ENCODE data around the gene ZNF148.

Gene ZNF148

GRCh38 chr3:125281381-125281780 lies 93.7 kb downstream of the ZNF148 start:
- H3K27ac ChIP-seq = no peak overlapping the region
- TF ChIP-seq, protein P1, sequence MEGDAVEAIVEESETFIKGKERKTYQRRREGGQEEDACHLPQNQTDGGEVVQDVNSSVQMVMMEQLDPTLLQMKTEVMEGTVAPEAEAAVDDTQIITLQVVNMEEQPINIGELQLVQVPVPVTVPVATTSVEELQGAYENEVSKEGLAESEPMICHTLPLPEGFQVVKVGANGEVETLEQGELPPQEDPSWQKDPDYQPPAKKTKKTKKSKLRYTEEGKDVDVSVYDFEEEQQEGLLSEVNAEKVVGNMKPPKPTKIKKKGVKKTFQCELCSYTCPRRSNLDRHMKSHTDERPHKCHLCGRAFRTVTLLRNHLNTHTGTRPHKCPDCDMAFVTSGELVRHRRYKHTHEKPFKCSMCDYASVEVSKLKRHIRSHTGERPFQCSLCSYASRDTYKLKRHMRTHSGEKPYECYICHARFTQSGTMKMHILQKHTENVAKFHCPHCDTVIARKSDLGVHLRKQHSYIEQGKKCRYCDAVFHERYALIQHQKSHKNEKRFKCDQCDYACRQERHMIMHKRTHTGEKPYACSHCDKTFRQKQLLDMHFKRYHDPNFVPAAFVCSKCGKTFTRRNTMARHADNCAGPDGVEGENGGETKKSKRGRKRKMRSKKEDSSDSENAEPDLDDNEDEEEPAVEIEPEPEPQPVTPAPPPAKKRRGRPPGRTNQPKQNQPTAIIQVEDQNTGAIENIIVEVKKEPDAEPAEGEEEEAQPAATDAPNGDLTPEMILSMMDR (conservative IDR thresholded peaks at IDR 0.05) = no peak
- TF ChIP-seq ZFX (IDR thresholded peaks at IDR 0.05) = no peak

DNA sequence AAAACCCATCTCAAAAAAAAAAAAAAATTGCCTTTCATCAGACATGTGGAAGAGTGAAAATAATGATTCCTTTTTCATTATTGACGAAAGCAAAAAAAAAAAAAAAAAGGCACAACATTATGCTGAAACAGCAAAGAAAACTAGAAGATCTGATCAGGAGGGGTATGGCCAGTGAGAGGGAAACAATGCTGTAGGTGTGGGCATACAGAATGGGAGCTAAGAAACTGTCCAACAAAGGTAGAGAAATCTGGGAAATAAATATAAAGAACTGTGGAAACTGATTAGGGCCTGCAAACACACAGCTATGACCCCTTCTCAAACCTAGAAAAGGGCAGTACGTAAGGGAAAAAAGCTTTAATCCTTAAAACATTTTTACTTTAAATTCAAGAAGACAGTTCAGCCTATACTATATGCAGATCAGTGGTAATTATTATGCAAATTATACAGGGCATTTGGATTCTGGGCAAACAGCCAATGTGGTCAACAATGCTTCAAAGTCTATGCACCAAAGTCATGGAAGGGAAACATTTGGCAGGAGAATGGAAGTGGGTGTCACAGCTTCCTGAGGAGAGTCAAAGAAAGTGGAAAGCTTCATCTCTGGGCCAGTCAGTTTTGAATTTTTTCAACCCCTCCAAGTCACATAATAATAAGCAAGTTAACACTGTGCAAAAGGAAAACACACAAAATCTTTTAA lies 94.3 kb downstream of the ZNF148 start:
- TF ChIP-seq, protein P1 (conservative IDR thresholded peaks at IDR 0.05) = no peak
- no peak for TF ChIP-seq ZFX (IDR thresholded peaks at IDR 0.05)
- H3K27ac ChIP-seq = no peak overlapping the region

DNA sequence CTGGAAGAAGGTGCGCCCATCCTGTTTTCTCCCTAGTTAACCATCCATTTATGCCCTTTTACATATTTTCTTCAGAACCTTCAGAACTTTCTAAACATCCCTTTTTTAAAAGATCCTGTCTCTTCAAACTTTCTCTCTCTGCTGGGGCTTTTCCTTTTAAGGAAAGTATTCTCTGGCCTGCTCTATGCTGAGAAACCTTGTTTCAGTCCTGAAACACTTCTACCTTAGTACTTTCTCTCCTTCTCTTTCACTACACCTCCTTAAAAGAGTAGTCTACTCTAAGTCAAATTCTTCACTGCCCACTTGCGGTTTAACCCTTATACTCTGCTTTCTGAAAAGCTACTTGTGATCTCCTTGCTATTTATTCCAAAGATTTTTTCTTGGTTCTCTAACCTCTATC lies 97.0 kb downstream of the ZNF148 start:
- TF ChIP-seq, protein P1 (conservative IDR thresholded peaks at IDR 0.05) = no peak
- TF ChIP-seq ZFX (IDR thresholded peaks at IDR 0.05) = no peak
- no peak overlapping the region for H3K27ac ChIP-seq

DNA sequence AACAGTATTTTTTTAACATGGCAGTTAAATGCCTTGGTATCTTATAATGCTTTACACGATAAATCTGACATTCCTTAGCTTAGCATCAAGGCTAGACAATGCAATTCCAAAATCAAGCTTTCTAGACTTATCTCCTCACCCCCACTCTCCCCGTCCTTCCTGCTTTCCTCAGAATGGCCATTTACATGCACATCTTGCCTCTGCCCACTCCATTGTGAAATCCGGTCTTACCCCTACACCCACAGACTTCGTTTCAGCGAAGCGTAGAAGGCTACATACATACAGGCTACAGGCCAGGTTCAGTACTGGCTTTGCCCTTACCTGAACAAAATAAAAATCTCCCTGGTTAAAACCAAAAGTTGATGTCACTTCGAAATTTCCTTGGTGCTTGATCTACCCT lies 104.0 kb downstream of the ZNF148 start:
- TF ChIP-seq, protein P1 (conservative IDR thresholded peaks at IDR 0.05) = no peak
- TF ChIP-seq ZFX (IDR thresholded peaks at IDR 0.05) = no peak
- H3K27ac ChIP-seq = no peak overlapping the region

GRCh38 chr3:125267460-125267859 lies 107.7 kb downstream of the ZNF148 start:
- no peak overlapping the region for H3K27ac ChIP-seq
- no peak for TF ChIP-seq ZFX (IDR thresholded peaks at IDR 0.05)
- TF ChIP-seq, protein P1 (conservative IDR thresholded peaks at IDR 0.05) = no peak

- no peak overlapping the region for H3K27ac ChIP-seq
- no peak for TF ChIP-seq ZFX (IDR thresholded peaks at IDR 0.05)
- TF ChIP-seq, protein P1 (conservative IDR thresholded peaks at IDR 0.05) = no peak
Measured at GRCh38 chr3:125266971-125267370, 108.2 kb downstream of the ZNF148 start.

DNA sequence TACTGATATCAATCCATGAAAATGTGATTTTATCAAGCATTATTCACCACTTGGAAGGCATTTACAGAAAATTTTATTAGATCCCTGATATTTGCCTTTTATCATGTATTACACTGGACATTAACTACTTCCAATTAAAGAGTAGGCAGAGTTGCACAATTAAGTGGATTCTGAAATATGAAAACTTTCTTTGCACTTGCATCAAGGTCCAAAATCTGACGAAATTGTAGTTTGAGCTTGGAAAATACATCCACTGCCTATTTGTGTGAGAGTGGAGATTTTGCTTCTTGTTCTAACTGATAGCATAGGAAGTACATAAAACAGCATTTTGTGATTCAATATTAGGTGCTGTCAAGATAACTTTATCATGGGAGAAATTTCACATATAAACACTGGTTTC lies 113.0 kb downstream of the ZNF148 start:
- TF ChIP-seq, protein P1 (conservative IDR thresholded peaks at IDR 0.05) = no peak
- no peak for TF ChIP-seq ZFX (IDR thresholded peaks at IDR 0.05)
- H3K27ac ChIP-seq = no peak overlapping the region

Data from C4-2B (cell line).